Measurements from ENCODE around the gene LMLN. TPM values are rescaled to one million over a fixed set of nuclear protein-coding genes. Genes with fewer than 3 reads are reported as not detected.
A peak's percentile ranks its signal among the peaks of the same experiment; 100 is the strongest.
"Not testable (repeated sequence)": the region's sequence is repeated elsewhere in the genome, so short reads cannot be mapped to it uniquely, and the experiment has no call there.

LMLN gene
- total RNA-seq, 2 donors from 2014 or later = 1.6 to 4.4 TPM

DNA sequence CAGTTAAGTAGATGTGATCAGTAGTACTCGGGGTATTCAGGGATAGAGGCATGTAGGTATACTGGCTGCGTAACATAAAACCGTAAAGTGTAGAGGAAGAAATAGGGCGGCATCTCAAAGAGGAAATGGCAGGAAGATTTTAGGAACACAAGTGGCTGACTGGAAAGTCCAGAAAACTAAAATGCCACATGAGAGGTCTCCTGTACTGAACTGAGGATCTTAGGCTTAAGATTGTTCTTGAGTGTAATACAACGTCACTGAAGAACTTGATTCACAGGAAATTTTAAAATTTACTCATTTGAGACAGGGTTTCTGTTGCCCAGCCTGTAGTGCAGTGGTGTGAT, 2.3 kb upstream of the LMLN start:
- Histone ChIP-seq H3K4me3 (no peak overlapping the region), H3K27ac (peak overlapping the region in 2 of 4 donors; percentile 48 to 52), H3K27me3 (no peaks in the 10 kb centered on the region), H3K36me3 (replicated peaks in 1 of 2; ENCODE audit: insufficient read depth in 1 of 2, low read depth in 2 of 2) (peaks cover 13 to 26% of the 10 kb centered on the region in 2 donors), H3K4me1 (peaks cover 40% of the 10 kb centered on the region), H3K9me3 (no peaks in the 10 kb centered on the region)
- no peak for ATAC-seq
- DNase-seq = no peak
- WGBS, 2 donors = 78 to 82% methylated on average over 5 of the region's 5 CpGs
- TF ChIP-seq POLR2A (IDR thresholded peaks at IDR 0.05) = peak in 1 of 3 donors; percentile 1
- no peak for TF ChIP-seq CTCF (IDR thresholded peaks at IDR 0.05)
- intact Hi-C loops (cut with DNase I) = no loop called here

DNA sequence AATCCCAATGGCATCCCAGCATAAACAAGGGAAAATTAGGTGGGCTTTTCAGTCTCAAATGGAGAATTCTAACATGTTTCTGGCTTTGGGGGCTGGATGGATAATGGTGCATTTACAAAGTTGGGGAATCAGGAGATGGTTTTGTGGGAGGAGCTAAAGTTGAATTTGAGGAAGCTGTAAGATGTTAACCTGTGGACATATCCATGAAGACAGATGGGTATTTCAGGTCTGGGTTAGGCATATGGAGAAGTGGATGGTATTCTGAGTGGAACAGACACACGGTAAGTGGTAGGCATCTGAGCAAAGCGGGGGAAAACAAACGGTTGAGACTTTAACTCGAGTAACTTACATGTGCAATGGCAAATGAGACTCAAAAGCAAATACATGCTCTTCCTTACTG, 1.7 kb upstream of the LMLN start:
- ATAC-seq = no peak
- WGBS, 2 donors = 88 to 94% methylated on average over 4 of the region's 4 CpGs
- Histone ChIP-seq H3K4me1 (peaks cover 34% of the 10 kb centered on the region), H3K36me3 (replicated peaks in 1 of 2; ENCODE audit: insufficient read depth in 1 of 2, low read depth in 2 of 2) (peaks cover 9 to 23% of the 10 kb centered on the region in 2 donors), H3K9me3 (no peaks in the 10 kb centered on the region), H3K4me3 (no peak overlapping the region), H3K27me3 (no peaks in the 10 kb centered on the region), H3K27ac (peak overlapping the region in 2 of 4 donors; percentile 48 to 52)
- TF ChIP-seq POLR2A (IDR thresholded peaks at IDR 0.05) = peak in 1 of 3 donors; percentile 0
- TF ChIP-seq CTCF (IDR thresholded peaks at IDR 0.05) = no peak
- DNase-seq = no peak
- intact Hi-C loops (cut with DNase I) = no loop called here

- H3K9me3 ChIP-seq; H3K27me3 ChIP-seq; DNase-seq; H3K27ac ChIP-seq; intact Hi-C loops (cut with DNase I); ATAC-seq; H3K4me3 ChIP-seq: not testable (repeated sequence)
- Histone ChIP-seq H3K36me3 (replicated peaks in 1 of 2; ENCODE audit: insufficient read depth in 1 of 2, low read depth in 2 of 2) (peaks cover 4 to 20% of the 10 kb centered on the region in 2 donors), H3K4me1 (peaks cover 29% of the 10 kb centered on the region)
- 92 to 96% methylated on average over 18 to 19 of the region's 19 CpGs for WGBS, 2 donors
These were observed 1.2 kb upstream of the LMLN start for GRCh38 chr3:197958848-197959247.

DNA sequence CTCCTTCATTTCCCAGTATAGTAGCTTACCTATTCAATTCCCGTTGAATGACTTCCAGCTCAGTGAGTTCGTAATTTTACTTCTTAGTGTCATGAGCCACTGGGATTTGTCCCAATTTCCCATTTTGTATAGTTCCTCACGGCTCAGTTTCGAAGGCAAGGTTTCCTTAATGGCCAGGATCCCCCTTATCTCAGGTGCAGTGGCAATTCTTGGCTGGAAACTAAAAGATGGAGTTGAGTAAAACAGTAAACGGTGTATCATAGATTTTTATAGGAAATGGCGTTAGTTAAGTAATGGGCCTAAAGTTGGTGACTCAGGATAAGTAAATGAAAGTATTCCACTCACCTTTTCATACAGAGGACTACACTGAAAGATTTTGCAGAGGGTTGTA, 522 bp upstream of the LMLN start:
- DNase-seq = no peak
- Histone ChIP-seq H3K27me3 (no peaks in the 10 kb centered on the region), H3K36me3 (replicated peaks in 1 of 2; ENCODE audit: insufficient read depth in 1 of 2, low read depth in 2 of 2) (peaks cover 0 to 14% of the 10 kb centered on the region in 2 donors), H3K4me3 (no peak overlapping the region), H3K9me3 (no peaks in the 10 kb centered on the region), H3K4me1 (peaks cover 28% of the 10 kb centered on the region), H3K27ac (peak overlapping the region; percentile 57 to 81 (median 70))
- ATAC-seq = no peak
- 37 to 42% methylated on average over 6 of the region's 6 CpGs for WGBS, 2 donors
- TF ChIP-seq CTCF (IDR thresholded peaks at IDR 0.05) = no peak
- no peak for TF ChIP-seq POLR2A (IDR thresholded peaks at IDR 0.05)
- intact Hi-C loops (cut with DNase I) = no loop called here

- intact Hi-C loops (cut with DNase I) = no loop called here
- no peak for TF ChIP-seq CTCF (IDR thresholded peaks at IDR 0.05)
- TF ChIP-seq POLR2A (IDR thresholded peaks at IDR 0.05) = no peak
- 5 to 11% methylated on average over 18 to 23 of the region's 23 CpGs for WGBS, 2 donors
- DNase-seq = no peak
- ATAC-seq = no peak
- H3K4me3 ChIP-seq = peak overlapping the region; percentile 63 to 89
- no peaks in the 10 kb centered on the region for H3K9me3 ChIP-seq
- H3K27ac ChIP-seq = peak overlapping the region; percentile 63 to 81 (median 70)
- H3K4me1 ChIP-seq = peaks cover 28% of the 10 kb centered on the region
- no peaks in the 10 kb centered on the region for H3K27me3 ChIP-seq
- H3K36me3 ChIP-seq (replicated peaks in 1 of 2; ENCODE audit: insufficient read depth in 1 of 2, low read depth in 2 of 2) = peaks cover 0 to 2% of the 10 kb centered on the region in 2 donors
These were observed 921 bp downstream of the LMLN start for GRCh38 chr3:197960694-197961581.

Measured in body of pancreas (tissue), 4 donors.